NT2/D1 (cell line): ENCODE data around the gene ATPAF2.

ENCODE experiments used
- SUZ12 ChIP-seq: IDR thresholded peaks from 2 replicates; pipeline ENCODE4 v1.6.1; 2011; ENCODE audit not compliant: insufficient read length, insufficient read depth; ENCODE audit errors: extremely low read depth
- YY1 ChIP-seq: IDR thresholded peaks from 2 replicates; pipeline ENCODE4 v1.6.1; 2011; ENCODE audit not compliant: insufficient read length, insufficient read depth
- ZNF274 ChIP-seq: IDR thresholded peaks from 2 replicates; pipeline ENCODE4 v1.6.1; 2011; ENCODE audit warnings: mild to moderate bottlenecking, low read depth, low read length

DNA sequence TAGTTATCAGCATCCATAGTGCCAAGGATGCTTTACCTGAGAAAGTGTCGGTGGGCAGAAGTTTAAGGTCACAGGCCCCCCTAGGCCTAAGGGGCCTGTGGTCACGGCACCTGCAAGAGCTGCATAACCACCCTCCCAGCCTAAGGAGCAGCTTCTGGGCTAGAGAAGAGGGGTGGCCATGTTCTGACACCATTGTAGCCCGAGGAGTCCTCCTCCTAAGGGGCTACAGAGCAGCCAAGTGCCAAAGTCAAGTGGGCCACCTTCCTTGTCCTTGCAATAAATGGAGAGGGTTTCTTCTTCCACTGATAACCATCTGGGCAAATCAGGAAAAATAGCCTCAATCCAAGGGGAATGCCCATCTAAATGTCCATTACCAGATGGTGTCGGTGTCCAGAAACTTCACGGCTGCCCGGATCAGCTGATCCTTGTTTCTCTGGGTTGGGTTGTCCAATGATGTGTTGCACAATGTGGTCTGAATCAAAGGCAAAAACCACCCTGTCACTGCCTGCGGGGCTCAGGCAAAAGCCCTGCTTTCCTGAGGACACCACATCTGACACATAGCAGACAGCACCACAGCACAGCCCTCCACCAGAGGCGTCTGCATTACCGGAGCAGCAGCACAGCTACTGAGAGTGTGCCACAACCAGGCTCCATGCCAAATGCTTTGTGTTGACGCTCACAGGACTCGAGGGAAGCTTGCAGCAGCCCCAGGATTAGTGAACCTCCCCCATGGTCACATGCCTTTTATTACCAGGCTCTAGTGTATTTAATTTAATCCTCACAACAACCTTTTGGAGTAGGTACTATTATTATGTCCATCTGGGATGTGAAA is 12.8 kb downstream of the ATPAF2 start:
- TF ChIP-seq SUZ12 (no peak), YY1 (no peak), ZNF274 (no peak)
